Thyroid gland (tissue), 4 donors: ENCODE measurements around the gene ATF7. TPM values are rescaled to one million over a fixed set of nuclear protein-coding genes. Genes with fewer than 3 reads are reported as not detected.

Experiments used
- DNase-seq, 2 donors: peaks; one replicate each; pipeline ENCODE4 v3.0.0-alpha.2; 2019
- H3K27ac ChIP-seq, 3 donors: fragments of 200-600 bp; sonication (generic); 1 replicate in 2 of 3; 2 replicates in 1 of 3; pipeline ENCODE4 v1.5.1; 2016 to 2019; ENCODE audit warnings: mild to moderate bottlenecking in 1 of 3, moderate library complexity in 1 of 3
- H3K27me3 ChIP-seq: fragments of 200-600 bp; sonication (generic); one replicate; pipeline ENCODE4 v1.5.1; 2019
- H3K36me3 ChIP-seq, 2 donors: fragments of 200-600 bp; sonication (generic); one replicate each; pipeline ENCODE4 v1.5.1; 2016 to 2019
- H3K4me1 ChIP-seq, 2 donors: fragments of 200-600 bp; sonication (generic); one replicate each; pipeline ENCODE4 v1.5.1; 2017 to 2019
- H3K4me3 ChIP-seq, 3 donors: fragments of 200-600 bp; sonication (generic); replicated peaks in 1 of 3; 1 replicate in 2 of 3; 2 replicates in 1 of 3; pipeline ENCODE4 v1.5.1; 2016; ENCODE audit warnings: mild to moderate bottlenecking in 1 of 3
- H3K9me3 ChIP-seq: fragments of 200-600 bp; sonication (generic); one replicate; pipeline ENCODE4 v1.5.1; 2017
- POLR2A ChIP-seq, 2 donors: fragments of 450-650 bp; IDR thresholded peaks; one replicate each; pipeline ENCODE4 v1.6.1; 2017; ENCODE audit warnings: antibody characterized with exemption in 2 of 2, mild to moderate bottlenecking in 2 of 2, moderate library complexity in 1 of 2
- WGBS, 2 donors: methylation state at CpG; one replicate each; pipeline ENCODE4 v1.1.5; 2017; 5-methylcytosine and 5-hydroxymethylcytosine counted together
- intact Hi-C: fragments of 100-400 bp; cut with DNase I; formaldehyde crosslinking; loops from one replicate; pipeline ENCODE4 v1.15.1; 2023
- total RNA-seq, 4 donors: library from RNA; depleted of rRNA; stranded (reverse); fragments of >200 nt; gene quantifications; one replicate each; pipeline ENCODE4 v1.2.3, GENCODE V29; 2016
- TF ChIP-seq, protein P1 (sequence below), 6 experiments: fragments of 200-600 bp in 3 of 6; fragments of 450-650 bp in 3 of 6; sonication (generic) in 3 of 6; IDR thresholded peaks; one replicate each; pipeline ENCODE4 v1.5.1; 2016 to 2019; ENCODE audit warnings: antibody characterized with exemption in 6 of 6, mild to moderate bottlenecking in 2 of 6, inconsistent platforms in 1 of 6, moderate library complexity in 1 of 6

ATF7 gene
- total RNA-seq, 4 donors from 2014 or later: 21.3 to 40.1 (median 37.6) TPM

DNA sequence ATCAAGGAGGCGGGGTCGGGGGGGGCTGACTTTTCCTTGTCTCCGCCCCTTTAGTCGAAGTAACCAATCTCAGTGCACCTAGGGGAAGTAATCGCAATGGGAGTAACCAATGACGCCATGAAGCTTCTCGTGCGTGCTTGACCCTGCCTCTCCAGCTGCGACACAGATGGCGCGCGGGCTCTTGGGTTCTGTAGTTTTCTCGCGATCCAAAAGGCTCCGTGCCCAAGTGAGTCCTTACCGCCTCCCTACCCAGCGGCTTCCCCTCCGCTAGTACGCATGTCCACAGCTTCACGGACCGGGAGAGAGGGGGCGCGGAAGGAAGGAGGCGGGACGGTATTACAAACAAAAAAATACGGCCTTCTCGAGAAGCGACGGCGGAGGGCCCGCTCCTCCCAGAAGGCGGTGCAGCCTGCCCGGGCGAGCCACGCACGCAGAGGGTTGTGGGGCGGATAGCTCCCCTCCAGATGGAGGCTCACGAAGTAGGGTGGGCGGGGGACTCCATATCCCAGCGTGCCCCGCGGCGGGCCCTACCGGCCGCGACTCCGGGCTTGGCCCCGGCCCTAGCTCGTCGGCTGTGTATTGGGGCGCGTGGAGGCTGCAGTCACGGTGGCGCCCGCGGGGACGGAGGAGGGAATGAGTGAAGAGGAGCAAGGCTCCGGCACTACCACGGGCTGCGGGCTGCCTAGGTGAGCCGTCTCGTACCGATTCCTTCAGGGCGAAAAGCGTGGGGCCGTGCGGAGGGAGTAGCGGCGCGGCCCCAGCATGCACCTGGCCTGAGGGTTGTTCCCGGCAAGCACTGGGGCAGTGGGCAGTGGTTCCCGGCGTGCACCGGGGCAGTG is 125.2 kb downstream of the ATF7 start, which contains the start of gene TARBP2:
TSS of gene TARBP2 (plus strand) at position 508 of the 839 bp plus-strand sequence. CDS start at position 634, 126 bp downstream.
- Histone ChIP-seq H3K4me3 (peak within 1 kb of the TSS; percentile 29 to 59 (median 31)), H3K27me3 (no peaks in the 10 kb centered on the region), H3K27ac (peak within 1 kb of the TSS; percentile 91 to 99 (median 97)), H3K36me3 (peaks cover 0 to 12% of the 10 kb centered on the region in 2 donors), H3K4me1 (peaks cover 10 to 40% of the 10 kb centered on the region in 2 donors), H3K9me3 (no peaks in the 10 kb centered on the region)
- peak; percentile 23 to 56 for TF ChIP-seq POLR2A (IDR thresholded peaks at IDR 0.05)
- TF ChIP-seq, protein P1, sequence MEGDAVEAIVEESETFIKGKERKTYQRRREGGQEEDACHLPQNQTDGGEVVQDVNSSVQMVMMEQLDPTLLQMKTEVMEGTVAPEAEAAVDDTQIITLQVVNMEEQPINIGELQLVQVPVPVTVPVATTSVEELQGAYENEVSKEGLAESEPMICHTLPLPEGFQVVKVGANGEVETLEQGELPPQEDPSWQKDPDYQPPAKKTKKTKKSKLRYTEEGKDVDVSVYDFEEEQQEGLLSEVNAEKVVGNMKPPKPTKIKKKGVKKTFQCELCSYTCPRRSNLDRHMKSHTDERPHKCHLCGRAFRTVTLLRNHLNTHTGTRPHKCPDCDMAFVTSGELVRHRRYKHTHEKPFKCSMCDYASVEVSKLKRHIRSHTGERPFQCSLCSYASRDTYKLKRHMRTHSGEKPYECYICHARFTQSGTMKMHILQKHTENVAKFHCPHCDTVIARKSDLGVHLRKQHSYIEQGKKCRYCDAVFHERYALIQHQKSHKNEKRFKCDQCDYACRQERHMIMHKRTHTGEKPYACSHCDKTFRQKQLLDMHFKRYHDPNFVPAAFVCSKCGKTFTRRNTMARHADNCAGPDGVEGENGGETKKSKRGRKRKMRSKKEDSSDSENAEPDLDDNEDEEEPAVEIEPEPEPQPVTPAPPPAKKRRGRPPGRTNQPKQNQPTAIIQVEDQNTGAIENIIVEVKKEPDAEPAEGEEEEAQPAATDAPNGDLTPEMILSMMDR (IDR thresholded peaks at IDR 0.05): no peak
- intact Hi-C loops: loop anchor here (10.0 kb wide), 1 partner anchor 176 kb away; the partner anchor contains the start of gene AAAS
- peak; percentile 99 for DNase-seq
- 0 to 2% methylated on average over 34 to 65 of the region's 74 CpGs for WGBS, 2 donors

DNA sequence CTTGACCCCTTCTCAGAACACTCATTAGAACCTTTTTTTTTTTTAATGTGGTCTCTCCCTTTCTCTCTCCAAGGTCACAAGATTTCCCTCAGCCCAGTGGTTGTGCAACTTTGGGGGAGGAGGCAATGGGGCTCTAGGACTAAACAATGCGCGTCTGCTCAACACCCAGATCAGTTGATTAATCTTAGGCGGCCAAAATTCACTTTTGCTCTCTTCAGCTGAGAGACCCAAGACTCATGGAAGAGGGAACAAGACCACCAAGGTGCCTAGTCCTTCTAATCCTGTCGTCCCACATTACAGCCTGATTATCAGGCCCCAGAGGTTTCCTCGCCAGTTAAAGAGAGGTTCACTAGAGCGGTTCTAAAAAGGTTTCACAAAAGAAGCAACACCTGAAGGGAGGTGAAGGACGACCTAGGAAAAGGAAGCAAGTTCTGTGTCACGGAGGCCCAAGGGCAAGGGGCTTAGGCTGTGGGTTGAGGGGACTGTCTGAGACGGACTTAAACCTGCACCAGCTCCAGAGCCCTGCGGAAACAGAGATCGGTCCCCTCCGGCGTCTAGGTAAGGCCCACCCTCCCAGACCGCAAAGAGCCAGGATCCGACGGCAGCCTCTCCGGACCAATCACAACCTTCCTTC is 125.9 kb downstream of the ATF7 start:
- no peaks in the 10 kb centered on the region for H3K27me3 ChIP-seq
- peak; percentile 66 to 94 for TF ChIP-seq POLR2A (IDR thresholded peaks at IDR 0.05)
- TF ChIP-seq, protein P1 (IDR thresholded peaks at IDR 0.05): no peak
- peak overlapping the region; percentile 25 to 59 (median 29) for H3K4me3 ChIP-seq
- H3K36me3 ChIP-seq: peaks cover 0 to 7% of the 10 kb centered on the region in 2 donors
- no peaks in the 10 kb centered on the region for H3K9me3 ChIP-seq
- intact Hi-C loops: loop anchor here (10.0 kb wide), 1 partner anchor 175 kb away; the partner anchor contains the start of gene AAAS
- WGBS, 2 donors: 2 to 6% methylated on average over 15 to 17 of the region's 17 CpGs
- peak overlapping the region; percentile 91 to 99 (median 97) for H3K27ac ChIP-seq
- H3K4me1 ChIP-seq: peaks cover 10 to 46% of the 10 kb centered on the region in 2 donors
- DNase-seq: peak; percentile 68 to 69

DNA sequence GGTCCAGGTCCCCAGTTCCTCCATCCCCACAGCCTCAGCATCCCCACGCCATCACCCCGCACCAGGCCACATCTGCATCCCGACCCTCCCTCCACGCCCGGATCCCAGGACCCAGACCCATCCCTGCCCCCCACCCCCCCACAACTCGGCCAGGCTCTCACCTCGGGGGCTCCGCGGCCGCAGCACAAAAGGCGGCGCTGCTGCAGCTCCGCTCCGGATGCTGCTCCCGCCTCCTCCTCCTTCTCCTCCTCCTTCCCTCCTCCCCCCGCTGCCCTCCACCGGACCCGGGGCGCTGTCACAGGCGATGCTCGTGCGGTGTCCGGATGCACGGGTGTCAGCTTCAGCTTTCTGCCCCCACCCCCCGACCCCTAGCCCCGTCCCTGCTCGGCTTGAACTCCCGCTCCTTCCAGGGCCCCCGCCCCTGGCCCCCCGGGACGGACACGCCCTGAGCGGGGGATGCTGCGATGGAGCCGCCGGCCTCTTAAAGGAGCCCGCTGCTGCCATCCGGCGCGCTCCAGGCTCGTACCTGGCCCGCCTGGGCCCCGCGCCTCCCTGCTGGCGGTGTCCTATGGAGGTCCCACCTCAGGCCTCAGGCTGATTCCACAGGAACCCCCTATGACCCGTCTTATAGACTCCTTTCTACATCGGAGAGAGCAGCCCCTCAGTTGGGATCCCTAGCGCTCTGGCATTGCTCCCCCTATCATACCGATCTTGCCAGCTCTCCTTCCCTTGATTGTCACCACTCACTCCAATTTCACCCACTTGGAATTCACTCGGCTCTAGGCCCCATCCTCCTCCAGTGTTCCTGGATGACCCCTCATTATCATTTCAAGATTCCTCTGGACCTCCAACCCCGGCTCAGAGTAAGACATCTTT is 126.7 kb downstream of the ATF7 start, which contains the start of gene MAP3K12:
TSS of gene MAP3K12 (minus strand) at position 193 of the 876 bp plus-strand sequence. CDS start 12,067 bp downstream, outside the sequence.
- TF ChIP-seq POLR2A (IDR thresholded peaks at IDR 0.05): no peak
- TF ChIP-seq, protein P1 (IDR thresholded peaks at IDR 0.05): no peak
- Histone ChIP-seq H3K9me3 (no peaks in the 10 kb centered on the region), H3K27ac (peak within 1 kb of the TSS; percentile 91 to 99 (median 97)), H3K4me1 (peaks cover 10 to 46% of the 10 kb centered on the region in 2 donors), H3K36me3 (no peaks in the 10 kb centered on the region), H3K4me3 (peak within 1 kb of the TSS; percentile 25 to 59 (median 29)), H3K27me3 (no peaks in the 10 kb centered on the region)
- DNase-seq: peak; percentile 61 to 62
- 1 to 2% methylated on average over 36 to 37 of the region's 51 CpGs for WGBS, 2 donors
- intact Hi-C loops: loop anchor here (10.0 kb wide), 1 partner anchor 175 kb away; the partner anchor contains the start of gene AAAS

DNA sequence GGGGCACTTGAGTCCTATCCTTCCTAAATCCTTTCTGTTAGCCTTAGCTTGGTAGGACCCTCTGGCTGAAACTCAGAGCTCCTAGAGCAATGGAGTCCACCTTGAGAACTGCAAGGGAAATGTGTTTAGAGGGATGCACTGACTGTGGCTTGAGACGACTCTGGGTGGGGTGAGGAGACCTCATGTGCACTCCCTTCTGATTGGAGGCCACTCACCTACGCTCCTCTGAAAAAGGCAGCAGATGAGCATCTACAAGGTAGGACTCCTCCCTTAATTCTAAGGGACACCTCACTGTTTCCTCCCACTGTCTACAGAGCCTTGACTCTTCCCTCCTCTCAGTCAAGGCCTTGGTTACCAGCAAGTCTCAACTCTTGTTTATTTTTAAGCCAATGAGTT is 127.9 kb downstream of the ATF7 start:
- H3K27ac ChIP-seq: peak overlapping the region in 1 of 3 donors; percentile 10
- no peak for DNase-seq
- TF ChIP-seq, protein P1 (IDR thresholded peaks at IDR 0.05): no peak
- TF ChIP-seq POLR2A (IDR thresholded peaks at IDR 0.05): no peak
- H3K36me3 ChIP-seq: no peaks in the 10 kb centered on the region
- no peaks in the 10 kb centered on the region for H3K9me3 ChIP-seq
- intact Hi-C loops: no loop called here
- H3K4me3 ChIP-seq: no peak overlapping the region
- peaks cover 22 to 58% of the 10 kb centered on the region in 2 donors for H3K4me1 ChIP-seq
- H3K27me3 ChIP-seq: no peaks in the 10 kb centered on the region
- 78 to 80% methylated on average over 2 of the region's 2 CpGs for WGBS, 2 donors
